Neutrophil (primary cell): ENCODE results near the gene TPRG1L.

Experiments
- H3K27ac ChIP-seq: fragments of 200-600 bp; sonication (generic); 2 replicates; pipeline ENCODE4 v1.5.1; 2016; ENCODE audit warnings: mild to moderate bottlenecking, moderate library complexity
- H3K27me3 ChIP-seq: fragments of 200-600 bp; sonication (generic); 2 replicates; pipeline ENCODE4 v1.6.0; 2016; ENCODE audit warnings: mild to moderate bottlenecking
- H3K36me3 ChIP-seq: fragments of 200-600 bp; sonication (generic); 2 replicates; pipeline ENCODE4 v1.5.1; 2017
- H3K4me1 ChIP-seq, 2 experiments: fragments of 200-600 bp in 1 of 2; sonication (generic) in 1 of 2; 1 replicate in 1 of 2; 2 replicates in 1 of 2; pipeline versions ENCODE4 v1.5.1 to v1.6.1; 2013 to 2016; ENCODE audit warnings: low read depth in 1 of 2, low read length in 1 of 2, mild to moderate bottlenecking in 1 of 2, moderate library complexity in 1 of 2; ENCODE audit not compliant: control insufficient read depth in 1 of 2, insufficient read depth in 1 of 2
- H3K4me3 ChIP-seq, 2 experiments: fragments of 200-600 bp in 1 of 2; sonication (generic) in 1 of 2; 1 replicate in 1 of 2; 2 replicates in 1 of 2; pipeline ENCODE4 v1.5.1; 2013 to 2016; ENCODE audit warnings: low read depth in 1 of 2, low read length in 1 of 2, mild to moderate bottlenecking in 1 of 2, moderate library complexity in 1 of 2
- H3K9me3 ChIP-seq: fragments of 200-600 bp; sonication (generic); 2 replicates; pipeline ENCODE4 v1.5.1; 2016
- TF ChIP-seq, protein P1 (sequence below): fragments of 200-600 bp; sonication (generic); IDR thresholded peaks from 2 replicates; pipeline ENCODE4 v1.5.1; 2016; ENCODE audit warnings: antibody characterized with exemption

Gene TPRG1L

DNA sequence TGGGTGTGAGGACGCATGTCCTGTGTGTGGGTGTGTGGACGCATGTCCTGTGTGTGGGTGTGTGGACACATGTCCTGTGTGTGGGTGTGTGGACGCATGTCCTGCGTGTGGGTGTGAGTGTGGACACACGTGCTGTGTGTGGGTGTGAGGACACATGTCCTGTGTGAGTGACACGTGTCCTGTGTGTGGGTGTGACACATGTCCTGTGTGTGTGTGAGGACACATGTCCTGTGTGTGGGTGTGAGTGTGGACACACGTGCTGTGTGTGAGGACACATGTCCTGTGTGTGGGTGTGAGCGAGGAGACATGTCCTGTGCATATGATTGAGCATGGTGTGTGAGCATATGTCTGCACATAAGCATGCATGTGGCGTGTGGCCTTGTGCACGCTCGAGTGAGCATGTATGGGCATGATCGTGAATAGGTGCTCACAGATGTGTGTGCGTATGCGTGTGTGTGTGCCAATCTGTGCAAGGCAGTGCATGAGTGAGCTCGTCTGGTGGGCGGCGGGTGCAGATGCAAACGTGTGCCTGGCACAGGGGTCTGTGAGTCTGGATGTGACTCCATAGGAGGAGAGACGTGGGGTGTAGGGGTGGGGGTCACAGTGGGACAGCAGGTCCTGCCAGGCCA is 38.8 kb upstream of the TPRG1L start:
- TF ChIP-seq, protein P1, sequence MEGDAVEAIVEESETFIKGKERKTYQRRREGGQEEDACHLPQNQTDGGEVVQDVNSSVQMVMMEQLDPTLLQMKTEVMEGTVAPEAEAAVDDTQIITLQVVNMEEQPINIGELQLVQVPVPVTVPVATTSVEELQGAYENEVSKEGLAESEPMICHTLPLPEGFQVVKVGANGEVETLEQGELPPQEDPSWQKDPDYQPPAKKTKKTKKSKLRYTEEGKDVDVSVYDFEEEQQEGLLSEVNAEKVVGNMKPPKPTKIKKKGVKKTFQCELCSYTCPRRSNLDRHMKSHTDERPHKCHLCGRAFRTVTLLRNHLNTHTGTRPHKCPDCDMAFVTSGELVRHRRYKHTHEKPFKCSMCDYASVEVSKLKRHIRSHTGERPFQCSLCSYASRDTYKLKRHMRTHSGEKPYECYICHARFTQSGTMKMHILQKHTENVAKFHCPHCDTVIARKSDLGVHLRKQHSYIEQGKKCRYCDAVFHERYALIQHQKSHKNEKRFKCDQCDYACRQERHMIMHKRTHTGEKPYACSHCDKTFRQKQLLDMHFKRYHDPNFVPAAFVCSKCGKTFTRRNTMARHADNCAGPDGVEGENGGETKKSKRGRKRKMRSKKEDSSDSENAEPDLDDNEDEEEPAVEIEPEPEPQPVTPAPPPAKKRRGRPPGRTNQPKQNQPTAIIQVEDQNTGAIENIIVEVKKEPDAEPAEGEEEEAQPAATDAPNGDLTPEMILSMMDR = no peak
- peaks cover 0 to 4% of the 10 kb centered on the region in 2 experiments for H3K4me1 ChIP-seq
- H3K9me3 ChIP-seq = no peaks in the 10 kb centered on the region
- H3K36me3 ChIP-seq = no peaks in the 10 kb centered on the region
- no peak overlapping the region for H3K27ac ChIP-seq
- H3K4me3 ChIP-seq = no peak overlapping the region
- no peaks in the 10 kb centered on the region for H3K27me3 ChIP-seq

DNA sequence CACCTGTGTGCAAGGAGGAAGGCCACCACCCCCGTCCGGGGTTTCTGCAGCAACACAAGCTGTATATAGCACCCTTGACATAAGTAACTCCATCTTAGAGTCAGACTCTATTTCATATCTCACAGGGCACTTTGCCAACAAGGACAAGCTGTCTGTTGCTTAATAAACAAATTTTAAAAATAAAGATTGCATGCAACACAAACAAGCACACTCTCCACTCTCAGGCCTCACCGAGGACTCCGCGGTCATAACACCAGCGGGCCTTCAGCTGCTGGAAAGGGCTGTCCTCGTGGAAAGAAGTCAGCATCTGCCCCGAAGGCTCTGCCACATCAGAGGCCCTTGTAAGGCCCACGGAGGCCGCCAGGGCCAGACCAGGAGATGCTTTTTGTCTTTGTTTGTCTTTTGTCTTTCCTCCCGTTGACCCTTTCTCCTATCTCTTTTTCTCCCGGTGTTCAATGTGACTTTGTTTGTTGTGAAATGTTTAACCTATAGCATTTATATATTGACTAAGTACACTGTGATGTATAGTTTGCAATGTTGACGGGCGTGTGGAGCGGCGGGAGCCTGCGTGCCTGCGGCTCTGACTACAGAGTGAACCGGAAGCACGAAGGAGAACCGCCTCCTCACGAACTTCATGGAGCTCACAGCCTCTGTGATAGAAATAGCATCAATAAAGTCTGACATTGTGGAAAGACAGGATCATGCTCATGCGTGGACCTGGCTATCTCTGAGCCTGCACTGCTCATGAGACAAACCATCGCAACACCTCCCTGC is 37.6 kb upstream of the TPRG1L start:
- no peaks in the 10 kb centered on the region for H3K9me3 ChIP-seq
- no peaks in the 10 kb centered on the region for H3K36me3 ChIP-seq
- H3K27ac ChIP-seq = no peak overlapping the region
- TF ChIP-seq, protein P1 = no peak
- H3K4me3 ChIP-seq = no peak overlapping the region
- H3K4me1 ChIP-seq = no peaks in the 10 kb centered on the region
- H3K27me3 ChIP-seq = no peaks in the 10 kb centered on the region

GRCh38 chr1:3588395-3588794 is 36.4 kb upstream of the TPRG1L start:
- Histone ChIP-seq H3K27me3 (no peaks in the 10 kb centered on the region), H3K4me1 (no peaks in the 10 kb centered on the region), H3K9me3 (no peaks in the 10 kb centered on the region), H3K36me3 (no peaks in the 10 kb centered on the region), H3K4me3 (no peak overlapping the region), H3K27ac (no peak overlapping the region)
- TF ChIP-seq, protein P1 = no peak

DNA sequence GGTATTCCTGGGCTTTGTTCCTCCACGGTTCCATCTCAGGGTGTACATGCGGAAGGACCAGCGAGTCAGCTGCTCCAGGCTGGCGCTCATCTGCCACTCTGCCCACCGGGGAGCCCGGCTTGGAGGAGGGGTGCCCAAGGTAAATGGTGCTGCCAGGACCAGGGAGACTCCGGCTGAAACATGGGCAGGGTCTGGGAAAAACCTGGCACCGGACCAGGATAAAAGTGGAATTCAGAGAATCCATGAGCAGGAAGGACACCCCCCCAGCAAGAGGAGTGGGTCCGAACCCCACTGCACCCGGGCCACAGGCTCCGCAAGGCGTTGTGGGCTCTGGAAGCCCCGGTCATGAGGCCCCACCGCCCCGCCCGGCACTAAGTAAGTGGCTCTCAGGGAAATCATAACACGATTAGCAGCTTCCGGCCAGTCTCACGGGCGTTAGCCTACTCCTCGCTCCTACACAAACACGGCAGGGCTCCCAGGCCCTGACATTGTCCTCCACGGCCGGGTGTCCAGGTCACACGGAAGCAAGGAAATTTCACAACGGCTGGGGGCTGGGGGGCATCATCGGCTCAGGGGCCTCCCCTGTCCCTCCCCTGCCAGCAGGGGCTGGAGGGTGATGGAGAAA is 34.6 kb upstream of the TPRG1L start:
- Histone ChIP-seq H3K27me3 (no peaks in the 10 kb centered on the region), H3K9me3 (no peaks in the 10 kb centered on the region), H3K4me3 (no peak overlapping the region), H3K4me1 (peaks cover 3 to 5% of the 10 kb centered on the region in 2 experiments), H3K36me3 (no peaks in the 10 kb centered on the region), H3K27ac (no peak overlapping the region)
- TF ChIP-seq, protein P1 = no peak

DNA sequence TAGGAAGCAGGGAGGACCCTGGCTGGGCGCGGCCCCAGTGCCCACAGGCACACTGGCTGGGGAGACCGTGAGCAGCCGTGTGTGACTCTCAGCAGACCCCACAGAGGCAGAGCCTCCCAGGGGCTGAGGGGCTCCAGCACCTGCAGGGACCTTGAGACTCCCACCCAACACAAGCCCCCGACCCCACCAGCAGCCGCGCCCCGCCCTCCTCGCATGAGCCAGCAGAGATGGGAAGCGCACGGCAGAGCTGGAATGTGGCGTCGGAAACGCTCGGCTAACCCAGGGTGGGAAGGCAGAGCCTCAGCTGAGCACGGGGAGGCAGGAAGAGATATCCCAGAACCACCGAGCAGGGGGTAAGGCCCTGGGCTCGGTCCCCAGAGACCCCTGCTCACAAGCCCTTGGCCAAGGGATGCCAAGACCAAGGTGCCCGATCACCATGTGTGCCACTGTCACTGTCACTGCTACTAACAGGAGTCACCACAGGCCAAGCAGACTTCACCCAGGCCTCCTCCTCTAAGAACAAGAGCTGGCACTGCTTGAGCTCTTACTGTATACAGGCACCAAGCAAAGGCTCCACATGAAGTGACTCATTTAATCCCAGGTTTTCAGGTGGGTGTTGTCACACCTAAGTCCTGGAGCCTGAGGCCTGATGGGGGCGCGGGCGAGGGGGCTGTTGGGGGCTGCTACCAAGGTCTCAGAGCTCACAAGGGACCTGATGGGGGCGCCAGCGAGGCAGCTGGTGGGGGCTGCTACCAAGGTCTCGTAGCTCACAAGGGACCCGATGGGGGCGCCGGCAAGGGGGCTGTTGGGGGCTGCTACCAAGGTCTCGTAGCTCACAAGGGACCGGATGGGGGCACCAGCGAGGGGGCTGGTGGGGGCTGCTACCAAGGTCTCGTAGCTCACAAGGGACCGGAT is 33.6 kb upstream of the TPRG1L start:
- TF ChIP-seq, protein P1 = no peak
- H3K4me1 ChIP-seq = peaks cover 3 to 5% of the 10 kb centered on the region in 2 experiments

More for the DNA sequence above, 33.6 kb upstream of the TPRG1L start:
- H3K27me3 ChIP-seq = no peaks in the 10 kb centered on the region
- H3K4me3 ChIP-seq = no peak overlapping the region
- no peaks in the 10 kb centered on the region for H3K9me3 ChIP-seq
- H3K27ac ChIP-seq = no peak overlapping the region
- no peaks in the 10 kb centered on the region for H3K36me3 ChIP-seq
